IMR-90 (cell line): ENCODE data around the gene SHC4.

Experiments used
- BHLHE40 ChIP-seq: fragments of 150-350 bp; IDR thresholded peaks from 2 replicates; pipeline ENCODE4 v1.6.1; 2016; ENCODE audit warnings: mild to moderate bottlenecking, low read depth, low read length
- CEBPB ChIP-seq: IDR thresholded peaks from 2 replicates; pipeline ENCODE4 v1.6.1; 2012; ENCODE audit warnings: low read depth, low read length, improper control_type of control experiment
- CHD1 ChIP-seq: IDR thresholded peaks from 2 replicates; pipeline ENCODE4 v1.6.1; 2012; ENCODE audit warnings: low read depth, low read length, improper control_type of control experiment
- CTCF ChIP-seq: conservative IDR thresholded peaks from 2 replicates; pipeline ENCODE4 v1.5.1; 2012; ENCODE audit warnings: mild to moderate bottlenecking, low read depth, low read length, improper control_type of control experiment
- FOS ChIP-seq: fragments of 150-350 bp; IDR thresholded peaks from 2 replicates; pipeline ENCODE4 v1.6.1; 2016; ENCODE audit warnings: low read depth, low read length
- MAFK ChIP-seq: IDR thresholded peaks from 2 replicates; pipeline ENCODE4 v1.6.1; 2012; ENCODE audit warnings: low read depth, low read length, improper control_type of control experiment
- MAZ ChIP-seq: IDR thresholded peaks from 2 replicates; pipeline ENCODE4 v1.6.1; 2012; ENCODE audit warnings: low read depth, mild to moderate bottlenecking, low read length, improper control_type of control experiment, moderate library complexity, borderline replicate concordance
- MXI1 ChIP-seq: IDR thresholded peaks from 2 replicates; pipeline ENCODE4 v1.6.1; 2012; ENCODE audit warnings: low read depth, mild to moderate bottlenecking, low read length, moderate library complexity, borderline replicate concordance
- NFE2L2 ChIP-seq: fragments of 150-350 bp; IDR thresholded peaks from 2 replicates; pipeline ENCODE4 v1.6.1; 2016; ENCODE audit warnings: low read depth, mild to moderate bottlenecking, low read length
- POLR2A ChIP-seq: IDR thresholded peaks from 2 replicates; pipeline ENCODE4 v1.6.1; 2012; ENCODE audit warnings: mild to moderate bottlenecking, low read depth, low read length
- RAD21 ChIP-seq: IDR thresholded peaks from 2 replicates; pipeline ENCODE4 v1.6.1; 2012; ENCODE audit warnings: low read length, improper control_type of control experiment
- RCOR1 ChIP-seq: IDR thresholded peaks from 2 replicates; pipeline ENCODE4 v1.6.1; 2012; ENCODE audit warnings: mild to moderate bottlenecking, low read length, improper control_type of control experiment; ENCODE audit not compliant: insufficient replicate concordance
- RFX5 ChIP-seq: IDR thresholded peaks from 2 replicates; pipeline ENCODE4 v1.8.0; 2012; ENCODE audit warnings: low read depth, mild to moderate bottlenecking, low read length, moderate library complexity
- USF2 ChIP-seq: fragments of 150-350 bp; IDR thresholded peaks from 2 replicates; pipeline ENCODE4 v1.6.1; 2017; ENCODE audit warnings: mild to moderate bottlenecking, antibody characterized with exemption, low read length, low read depth

- TF ChIP-seq CEBPB = no peak
- no peak for TF ChIP-seq RAD21
- TF ChIP-seq CTCF = no peak
- TF ChIP-seq BHLHE40 = no peak
- no peak for TF ChIP-seq FOS
- no peak for TF ChIP-seq CHD1
- no peak for TF ChIP-seq POLR2A
- TF ChIP-seq MAFK = no peak
- TF ChIP-seq MXI1 = no peak
- no peak for TF ChIP-seq RFX5
- TF ChIP-seq USF2 = no peak
- no peak for TF ChIP-seq MAZ
- no peak for TF ChIP-seq RCOR1
- TF ChIP-seq NFE2L2 = no peak
Observed at GRCh38 chr15:48898032-48898431, 65.7 kb downstream of the SHC4 start.
